GM21723 (cell line): ENCODE data around the gene SLITRK5.

Experiments
- ATAC-seq: cut with Tn5 transposase; IDR thresholded peaks from one replicate; pipeline ENCODE4 v1.9.1; 2021; ENCODE audit warnings: mild to moderate bottlenecking, moderate library complexity; ENCODE audit not compliant: unreplicated experiment

SLITRK5 gene

GRCh38 chr13:87671031-87671752, at the start of gene SLITRK5:
Gene SLITRK5 (plus strand): TSS chr13:87671371. CDS start chr13:87675389, 4,018 bp downstream.
- peak; percentile 94 for ATAC-seq

- no peak for ATAC-seq
Measured at GRCh38 chr13:87622971-87623370, 48.2 kb upstream of the SLITRK5 start.

GRCh38 chr13:87656306-87656705, 14.9 kb upstream of the SLITRK5 start:
- ATAC-seq, result no peak

- ATAC-seq, result no peak
Measured at GRCh38 chr13:87661471-87661870, 9.7 kb upstream of the SLITRK5 start.

GRCh38 chr13:87666831-87667230, 4.3 kb upstream of the SLITRK5 start:
- no peak for ATAC-seq

GRCh38 chr13:87667686-87668085, 3.5 kb upstream of the SLITRK5 start:
- no peak for ATAC-seq

GRCh38 chr13:87669379-87669978, 1.7 kb upstream of the SLITRK5 start:
- peak; percentile 54 for ATAC-seq

GRCh38 chr13:87671753-87672605, 808 bp downstream of the SLITRK5 start:
- no peak for ATAC-seq

- ATAC-seq, result no peak
Measured at GRCh38 chr13:87674247-87674738, 3.1 kb downstream of the SLITRK5 start.

GRCh38 chr13:87675851-87676250, 4.7 kb downstream of the SLITRK5 start:
- ATAC-seq, result no peak

- no peak for ATAC-seq
Measured at GRCh38 chr13:87676254-87677042, 5.3 kb downstream of the SLITRK5 start.

GRCh38 chr13:87677043-87677495, 5.9 kb downstream of the SLITRK5 start:
- no peak for ATAC-seq

GRCh38 chr13:87677496-87678371, 6.6 kb downstream of the SLITRK5 start:
- no peak for ATAC-seq

- no peak for ATAC-seq
Measured at GRCh38 chr13:87678372-87678752, 7.2 kb downstream of the SLITRK5 start.

GRCh38 chr13:87680298-87680697, 9.1 kb downstream of the SLITRK5 start:
- no peak for ATAC-seq

GRCh38 chr13:87684850-87685742, 13.9 kb downstream of the SLITRK5 start:
- ATAC-seq, result no peak

GRCh38 chr13:87696458-87696857, 25.3 kb downstream of the SLITRK5 start:
- no peak for ATAC-seq

GRCh38 chr13:87698268-87698667, 27.1 kb downstream of the SLITRK5 start:
- ATAC-seq, result no peak

- no peak for ATAC-seq
Measured at GRCh38 chr13:87709947-87710346, 38.8 kb downstream of the SLITRK5 start.
